ENCODE measurements around the gene ALOX15B. TPM values are rescaled to one million over a fixed set of nuclear protein-coding genes. Genes with fewer than 3 reads are reported as not detected.

Gene ALOX15B
- total and polyA plus RNA-seq, 11 donors = 0.07 to 2.2 (median 0.23) TPM; not detected in 4

DNA sequence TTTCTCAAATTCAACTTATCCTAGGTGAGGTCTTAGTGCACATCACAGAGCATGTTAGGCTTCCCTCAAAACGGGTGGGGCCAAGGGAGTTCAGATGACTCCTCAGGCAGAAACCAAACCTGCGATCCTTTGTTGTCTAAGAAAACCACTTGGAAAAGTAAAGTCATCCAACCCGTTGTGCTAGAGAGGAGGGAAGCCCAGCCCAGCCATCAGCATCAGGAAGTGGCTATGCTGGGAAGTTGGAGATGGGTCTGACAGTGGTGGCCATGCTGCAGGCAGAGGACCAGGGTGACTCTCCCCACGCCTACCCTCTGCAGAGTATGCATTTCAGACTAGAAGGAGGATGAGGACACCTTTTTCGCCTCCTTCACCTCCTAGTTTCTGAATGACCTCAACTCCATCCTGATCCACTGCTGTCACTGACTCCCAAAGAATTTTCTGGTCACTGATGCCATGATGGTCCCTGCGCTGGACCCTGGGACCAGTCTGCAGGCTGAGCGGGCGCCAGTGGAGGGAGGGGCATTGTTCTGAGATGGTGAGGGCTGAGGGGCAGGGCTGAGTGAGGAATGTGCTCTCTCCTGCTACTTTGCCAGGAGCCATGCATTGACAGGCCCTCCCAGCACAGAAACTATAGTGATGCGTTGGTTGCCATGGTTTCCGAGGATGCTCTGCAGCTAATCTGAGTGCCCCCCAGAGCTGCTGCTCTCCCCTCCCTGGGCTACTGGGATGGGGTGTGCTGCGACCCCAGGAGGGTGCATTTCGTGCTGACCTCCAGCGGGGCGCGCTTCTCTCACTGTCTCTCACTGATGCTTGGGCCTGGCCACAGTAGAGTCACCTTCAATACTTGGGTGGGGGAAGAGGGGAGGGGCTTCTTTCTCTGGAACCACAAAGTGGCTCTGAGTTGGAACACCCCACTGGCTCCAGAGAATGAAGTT, 28.2 kb downstream of the ALOX15B start:
- ATAC-seq = no peak
- H3K36me3 ChIP-seq = no peaks in the 10 kb centered on the region

DNA sequence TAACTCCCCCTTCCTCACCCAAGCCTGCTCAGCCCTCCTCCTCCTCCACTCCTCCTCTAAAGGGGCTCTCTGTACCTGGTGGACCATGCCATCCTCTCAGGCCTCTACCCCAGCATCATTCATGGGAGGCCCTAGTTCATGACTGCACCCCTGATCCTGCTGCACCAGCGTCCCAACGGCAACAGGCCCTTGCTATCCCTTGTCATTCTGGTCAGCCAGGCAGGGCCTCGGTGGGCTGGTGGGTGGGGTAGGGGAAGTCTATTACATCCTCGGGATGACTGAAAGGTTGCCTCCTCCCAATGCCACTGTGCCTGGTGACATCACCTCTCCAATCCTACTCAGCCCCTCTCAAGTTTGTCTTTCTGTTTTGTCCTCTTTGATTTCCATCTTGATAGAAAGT, 28.9 kb downstream of the ALOX15B start:
- DNase-seq = no peak
- peaks cover 17 to 46% (median 37%) of the 10 kb centered on the region in 9 donors for H3K27me3 ChIP-seq
- TF ChIP-seq CTCF (IDR thresholded peaks at IDR 0.05) (no peak), POLR2A (IDR thresholded peaks at IDR 0.05) (no peak)
- H3K4me1 ChIP-seq = peaks cover 0 to 22% (median 6%) of the 10 kb centered on the region in 12 donors
- H3K9me3 ChIP-seq = no peaks in the 10 kb centered on the region
- WGBS, 4 donors = 61 to 73% (median 63%) methylated on average over 4 of the region's 4 CpGs
- H3K27ac ChIP-seq = no peak overlapping the region
- H3K36me3 ChIP-seq = no peaks in the 10 kb centered on the region
- no peak overlapping the region for H3K4me3 ChIP-seq
- intact Hi-C loops (cut with DNase I) = loop anchor here in 1 of 10 donors (10.0 kb wide), 1 partner anchor 227 kb away; the partner anchor contains the start of gene SLC25A35
- ATAC-seq = no peak

More for the DNA sequence above, 28.2 kb downstream of the ALOX15B start:
- no peak for DNase-seq
- TF ChIP-seq CTCF (IDR thresholded peaks at IDR 0.05) = no peak
- no peak for TF ChIP-seq POLR2A (IDR thresholded peaks at IDR 0.05)
- peaks cover 0 to 22% (median under 1%) of the 10 kb centered on the region in 12 donors for H3K4me1 ChIP-seq
- 71 to 77% (median 73%) methylated on average over 9 to 15 of the region's 15 CpGs for WGBS, 4 donors
- no peak overlapping the region for H3K27ac ChIP-seq
- H3K4me3 ChIP-seq = no peak overlapping the region
- intact Hi-C loops (cut with DNase I) = loop anchor here in 1 of 10 donors (10.0 kb wide), 1 partner anchor 228 kb away; the partner anchor contains the start of gene SLC25A35
- H3K9me3 ChIP-seq = no peaks in the 10 kb centered on the region
- H3K27me3 ChIP-seq = peaks cover 10 to 46% (median 37%) of the 10 kb centered on the region in 9 donors

- H3K4me1 ChIP-seq = peaks cover 0 to 31% (median 16%) of the 10 kb centered on the region in 12 donors
- no peak for TF ChIP-seq CTCF (IDR thresholded peaks at IDR 0.05)
- no peak for TF ChIP-seq POLR2A (IDR thresholded peaks at IDR 0.05)
- no peaks in the 10 kb centered on the region for H3K9me3 ChIP-seq
- H3K4me3 ChIP-seq = no peak overlapping the region
- ATAC-seq = peak in 3 of 4 donors; percentile 40 to 63 (median 46)
- peak in 4 of 5 donors; percentile 31 to 74 (median 54) for DNase-seq
- peak overlapping the region in 1 of 12 donors; percentile 19 for H3K27ac ChIP-seq
- peaks cover 19 to 46% (median 38%) of the 10 kb centered on the region in 9 donors for H3K27me3 ChIP-seq
- 72 to 80% (median 75%) methylated on average over 6 to 9 of the region's 9 CpGs for WGBS, 4 donors
- H3K36me3 ChIP-seq = no peaks in the 10 kb centered on the region
- intact Hi-C loops (cut with DNase I) = loop anchor here in 1 of 10 donors (10.0 kb wide), 1 partner anchor 226 kb away; the partner anchor contains the start of gene SLC25A35
Observed at GRCh38 chr17:8068736-8069586, 30.1 kb downstream of the ALOX15B start.
